Mesenchymal stem cell (in vitro differentiated cells and primary cell): ENCODE data around the gene ORMDL2.
"Not testable (repeated sequence)": the region's sequence is repeated elsewhere in the genome, so short reads cannot be mapped to it uniquely, and the experiment has no call there.

Experiments used
- DNase-seq: peaks from one replicate; pipeline ENCODE4 v3.0.0-alpha.2; 2013
- H2AFZ ChIP-seq: one replicate; pipeline ENCODE4 v1.6.1; 2013; ENCODE audit warnings: low read depth, mild to moderate bottlenecking, control low read depth, inconsistent platforms, low read length, moderate library complexity
- H2AK5ac ChIP-seq: 2 replicates; pipeline ENCODE4 v1.6.1; 2013; ENCODE audit warnings: low read length, moderate library complexity, mild to moderate bottlenecking, inconsistent platforms; ENCODE audit not compliant: severe bottlenecking
- H2BK120ac ChIP-seq: one replicate; pipeline ENCODE4 v1.6.1; 2013; ENCODE audit warnings: low read depth, mild to moderate bottlenecking, inconsistent platforms, low read length, moderate library complexity
- H2BK12ac ChIP-seq, 2 experiments: one replicate each; pipeline ENCODE4 v1.6.1; 2013; ENCODE audit warnings: inconsistent platforms in 2 of 2, low read length in 2 of 2, mild to moderate bottlenecking in 2 of 2, moderate library complexity in 2 of 2, control low read depth in 1 of 2
- H2BK15ac ChIP-seq: one replicate; pipeline ENCODE4 v1.6.1; 2013; ENCODE audit warnings: mild to moderate bottlenecking, low read depth, inconsistent platforms; ENCODE audit not compliant: poor library complexity, severe bottlenecking
- H2BK5ac ChIP-seq: 2 replicates; pipeline ENCODE4 v1.6.1; 2013; ENCODE audit warnings: low read depth, mild to moderate bottlenecking, low read length, control low read depth, inconsistent platforms; ENCODE audit not compliant: poor library complexity, severe bottlenecking
- H3K14ac ChIP-seq, 2 experiments: one replicate each; pipeline ENCODE4 v1.6.1; 2013; ENCODE audit warnings: inconsistent platforms in 2 of 2, low read length in 2 of 2, control low read depth in 1 of 2, mild to moderate bottlenecking in 1 of 2, moderate library complexity in 1 of 2
- H3K18ac ChIP-seq, 2 experiments: one replicate each; pipeline ENCODE4 v1.6.1; 2013; ENCODE audit warnings: inconsistent platforms in 2 of 2, low read length in 2 of 2, control low read depth in 1 of 2, low read depth in 1 of 2, mild to moderate bottlenecking in 1 of 2
- H3K23ac ChIP-seq, 2 experiments: one replicate each; pipeline ENCODE4 v1.6.1; 2013; ENCODE audit warnings: inconsistent platforms in 2 of 2, low read length in 2 of 2, mild to moderate bottlenecking in 2 of 2, moderate library complexity in 2 of 2, control low read depth in 1 of 2
- H3K27ac ChIP-seq: 2 replicates; pipeline ENCODE4 v1.5.1; 2013; ENCODE audit warnings: mild to moderate bottlenecking, moderate library complexity, low read length, control low read depth, inconsistent platforms; ENCODE audit not compliant: poor library complexity, severe bottlenecking
- H3K27me3 ChIP-seq, 2 experiments: 2 replicates each; pipeline versions ENCODE4 v1.6.1 to v1.7.0; 2013; ENCODE audit warnings: low read length in 2 of 2, mild to moderate bottlenecking in 2 of 2, moderate library complexity in 2 of 2, control low read depth in 1 of 2, inconsistent platforms in 1 of 2; ENCODE audit not compliant: control insufficient read depth in 1 of 2, insufficient read depth in 1 of 2
- H3K36me3 ChIP-seq, 2 experiments: 2 replicates each; pipeline versions ENCODE4 v1.6.1 to v1.7.0; 2013; ENCODE audit warnings: low read length in 2 of 2, control low read depth in 1 of 2, inconsistent platforms in 1 of 2, low read depth in 1 of 2, mild to moderate bottlenecking in 1 of 2; ENCODE audit not compliant: insufficient read depth in 2 of 2, control insufficient read depth in 1 of 2
- H3K4ac ChIP-seq, 2 experiments: one replicate each; pipeline ENCODE4 v1.6.1; 2013; ENCODE audit warnings: inconsistent platforms in 2 of 2, low read length in 2 of 2, mild to moderate bottlenecking in 2 of 2, moderate library complexity in 2 of 2, control low read depth in 1 of 2, low read depth in 1 of 2
- H3K4me1 ChIP-seq: 2 replicates; pipeline ENCODE4 v1.6.1; 2013; ENCODE audit warnings: low read depth, low read length, control low read depth; ENCODE audit not compliant: control insufficient read depth, insufficient read depth
- H3K4me2 ChIP-seq: 2 replicates; pipeline ENCODE4 v1.6.1; 2013; ENCODE audit warnings: low read length, mild to moderate bottlenecking, inconsistent platforms; ENCODE audit not compliant: poor library complexity, severe bottlenecking
- H3K4me3 ChIP-seq, 2 experiments: 2 replicates each; pipeline versions ENCODE4 v1.5.1 to v1.7.0; 2013; ENCODE audit warnings: low read length in 2 of 2, mild to moderate bottlenecking in 2 of 2, control low read depth in 1 of 2, low read depth in 1 of 2; ENCODE audit not compliant: insufficient read depth in 1 of 2
- H3K79me1 ChIP-seq: replicated peaks from 2 replicates; pipeline ENCODE4 v1.6.1; 2013; ENCODE audit warnings: mild to moderate bottlenecking, control low read depth, low read length, inconsistent platforms; ENCODE audit not compliant: poor library complexity, severe bottlenecking
- H3K9ac ChIP-seq: 2 replicates; pipeline ENCODE4 v1.7.0; 2013; ENCODE audit warnings: mild to moderate bottlenecking, low read length, moderate library complexity
- H3K9me3 ChIP-seq: 2 replicates; pipeline ENCODE4 v1.7.0; 2013; ENCODE audit warnings: mild to moderate bottlenecking, low read length; ENCODE audit not compliant: control insufficient read depth
- H4K8ac ChIP-seq: one replicate; pipeline ENCODE4 v1.6.1; 2013; ENCODE audit warnings: inconsistent platforms, mild to moderate bottlenecking, low read length, moderate library complexity
- H4K91ac ChIP-seq: one replicate; pipeline ENCODE4 v1.6.1; 2013; ENCODE audit warnings: mild to moderate bottlenecking, low read length, inconsistent platforms
- WGBS: methylation state at CpG from one replicate; pipeline ENCODE4 v1.1.7; 2013; ENCODE audit warnings: mixed read lengths; 5-methylcytosine and 5-hydroxymethylcytosine counted together

ORMDL2 gene

DNA sequence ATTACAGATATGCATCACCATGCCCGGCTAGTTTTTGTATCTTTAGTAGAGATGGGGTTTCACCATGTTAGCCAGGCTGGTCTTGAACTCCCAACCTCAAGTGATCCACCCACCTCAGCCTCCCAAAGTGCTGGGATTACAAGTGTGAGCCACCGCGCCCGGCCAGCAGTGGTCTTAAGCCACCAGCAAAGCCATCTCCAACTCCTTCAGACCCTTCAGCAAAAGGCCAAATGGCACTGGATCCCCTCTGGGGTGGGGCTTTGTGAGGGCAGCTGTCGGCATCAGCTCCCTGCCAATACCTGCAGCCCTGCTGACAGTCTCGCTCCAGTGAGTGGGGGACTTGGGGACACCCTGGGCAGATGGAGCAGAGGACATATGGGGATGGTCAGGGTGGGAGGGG is 16.6 kb downstream of the ORMDL2 start:
- WGBS: 75% methylated on average over 4 of the region's 6 CpGs
- not testable (repeated sequence) for H3K27me3 ChIP-seq

DNA sequence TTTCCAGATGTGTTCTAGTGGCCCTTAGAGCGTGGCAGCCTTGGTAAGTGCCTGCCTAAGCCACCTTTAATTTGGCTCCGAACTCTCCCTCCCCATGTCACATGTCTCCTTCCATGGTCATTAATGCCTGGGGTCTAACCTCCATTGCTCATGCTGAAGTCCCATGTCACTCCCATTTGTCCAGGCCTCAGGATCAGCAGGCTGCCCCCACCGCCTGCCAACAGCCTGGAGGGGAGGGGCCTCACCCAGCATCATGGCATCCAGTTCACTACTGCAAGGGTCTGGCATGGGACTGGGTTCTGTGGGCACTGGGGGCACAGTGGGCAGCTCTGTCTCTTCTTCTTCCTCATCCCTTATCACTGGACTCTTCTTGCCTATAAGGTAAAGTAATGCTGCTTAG is 20.5 kb downstream of the ORMDL2 start:
- no peak overlapping the region for H2AFZ ChIP-seq
- no peak overlapping the region for H2AK5ac ChIP-seq
- no peak overlapping the region for H3K23ac ChIP-seq
- H3K36me3 ChIP-seq: peaks cover 40 to 56% of the 10 kb centered on the region in 2 experiments
- H2BK15ac ChIP-seq: no peak overlapping the region
- 100% methylated on average over 3 of the region's 3 CpGs for WGBS
- H3K4me3 ChIP-seq: no peak overlapping the region
- no peaks in the 10 kb centered on the region for H3K27me3 ChIP-seq
- no peak overlapping the region for H3K4ac ChIP-seq
- peaks cover 15% of the 10 kb centered on the region for H3K79me1 ChIP-seq
- H3K14ac ChIP-seq: no peak overlapping the region
- no peak overlapping the region for H2BK5ac ChIP-seq
- H2BK120ac ChIP-seq: no peak overlapping the region
- peaks cover 9% of the 10 kb centered on the region for H3K4me1 ChIP-seq
- peak overlapping the region in 1 of 2 experiments; percentile 23 for H2BK12ac ChIP-seq
- no peak overlapping the region for H3K18ac ChIP-seq
- no peak for DNase-seq
- H3K9me3 ChIP-seq: no peaks in the 10 kb centered on the region
- H4K91ac ChIP-seq: no peak overlapping the region
- no peak overlapping the region for H4K8ac ChIP-seq
- no peak overlapping the region for H3K9ac ChIP-seq
- no peak overlapping the region for H3K4me2 ChIP-seq
- H3K27ac ChIP-seq: no peak overlapping the region

More for the DNA sequence above, 16.6 kb downstream of the ORMDL2 start:
- H3K14ac ChIP-seq, H3K23ac ChIP-seq, H4K8ac ChIP-seq, H3K27ac ChIP-seq, H3K4me3 ChIP-seq, H2BK15ac ChIP-seq, H2BK12ac ChIP-seq, H3K18ac ChIP-seq, H3K4ac ChIP-seq, H3K9ac ChIP-seq, H2BK120ac ChIP-seq, H2AK5ac ChIP-seq, H2BK5ac ChIP-seq, H3K4me2 ChIP-seq, H4K91ac ChIP-seq, H2AFZ ChIP-seq, DNase-seq, H3K9me3 ChIP-seq: not testable (repeated sequence)
- Histone ChIP-seq H3K79me1 (peaks cover 11% of the 10 kb centered on the region), H3K4me1 (peaks cover 15% of the 10 kb centered on the region), H3K36me3 (peaks cover 29 to 48% of the 10 kb centered on the region in 2 experiments)

GRCh38 chr12:55839345-55840140 is 21.7 kb downstream of the ORMDL2 start:
- Histone ChIP-seq H3K27me3 (no peaks in the 10 kb centered on the region), H3K4me1 (peaks cover 9% of the 10 kb centered on the region), H2AFZ (no peak overlapping the region), H2BK5ac (no peak overlapping the region), H2BK15ac (no peak overlapping the region), H3K4me2 (no peak overlapping the region), H2BK120ac (no peak overlapping the region), H3K23ac (no peak overlapping the region), H3K27ac (no peak overlapping the region), H3K79me1 (peaks cover 15% of the 10 kb centered on the region), H2BK12ac (no peak overlapping the region), H4K8ac (no peak overlapping the region), H3K9me3 (no peaks in the 10 kb centered on the region), H3K18ac (no peak overlapping the region), H3K36me3 (peaks cover 38 to 55% of the 10 kb centered on the region in 2 experiments), H3K4ac (no peak overlapping the region), H3K9ac (no peak overlapping the region), H3K4me3 (no peak overlapping the region), H3K14ac (no peak overlapping the region), H4K91ac (peak overlapping the region; percentile 3), H2AK5ac (no peak overlapping the region)
- WGBS: 92% methylated on average over 11 of the region's 11 CpGs
- DNase-seq: no peak

DNA sequence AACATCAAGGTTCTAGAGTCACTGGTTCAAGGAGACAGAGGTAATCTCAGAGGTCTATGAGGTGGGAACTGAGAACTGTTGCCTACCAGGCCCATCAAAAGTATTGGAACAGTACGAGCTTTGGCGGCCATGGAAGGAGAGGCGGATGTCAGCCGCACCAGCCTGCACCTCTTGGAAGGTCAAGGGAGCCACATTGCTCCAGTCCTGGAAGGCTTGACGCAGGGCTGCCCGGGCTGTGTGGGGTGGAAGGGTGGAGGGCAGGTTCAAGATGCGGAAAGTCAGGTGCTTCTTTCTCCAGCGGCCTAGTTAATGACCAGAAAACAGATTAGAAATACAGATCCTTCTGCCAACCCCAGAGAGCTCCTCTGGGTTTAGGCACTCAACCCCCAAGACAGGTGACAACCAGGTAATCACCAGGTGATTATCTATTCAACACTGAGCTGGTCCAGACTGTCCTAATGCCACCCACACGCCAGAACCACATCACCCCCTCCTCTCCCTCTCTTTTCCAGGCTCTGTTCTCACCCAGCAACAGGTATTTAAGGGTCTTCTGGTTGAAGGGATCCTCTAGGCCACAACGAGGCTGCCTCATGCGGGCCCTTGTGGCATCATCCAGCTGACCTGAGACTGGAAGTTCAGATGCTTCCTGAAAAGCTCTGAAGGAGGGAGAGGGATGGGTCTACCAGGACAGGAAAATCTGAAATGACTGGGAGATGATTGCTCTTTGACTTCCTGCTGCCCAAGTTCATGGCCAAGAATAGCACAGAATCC is 22.9 kb downstream of the ORMDL2 start:
- no peak overlapping the region for H3K4me3 ChIP-seq
- H2BK12ac ChIP-seq: no peak overlapping the region
- no peak overlapping the region for H3K4me2 ChIP-seq
- peaks cover 13% of the 10 kb centered on the region for H3K79me1 ChIP-seq
- no peak overlapping the region for H2AFZ ChIP-seq
- H2AK5ac ChIP-seq: no peak overlapping the region
- no peak overlapping the region for H3K9ac ChIP-seq
- H3K27me3 ChIP-seq: no peaks in the 10 kb centered on the region
- no peak overlapping the region for H4K91ac ChIP-seq
- no peak overlapping the region for H3K14ac ChIP-seq
- H2BK120ac ChIP-seq: no peak overlapping the region
- H3K4me1 ChIP-seq: peaks cover 9% of the 10 kb centered on the region
- no peak overlapping the region for H3K27ac ChIP-seq
- H3K36me3 ChIP-seq: peaks cover 31 to 44% of the 10 kb centered on the region in 2 experiments
- 94% methylated on average over 10 of the region's 11 CpGs for WGBS
- H3K9me3 ChIP-seq: no peaks in the 10 kb centered on the region
- no peak overlapping the region for H3K18ac ChIP-seq
- no peak for DNase-seq
- H2BK15ac ChIP-seq: peak overlapping the region; percentile 85
- H4K8ac ChIP-seq: no peak overlapping the region
- H3K4ac ChIP-seq: no peak overlapping the region
- no peak overlapping the region for H2BK5ac ChIP-seq
- no peak overlapping the region for H3K23ac ChIP-seq
